ENCODE data around the gene PSME1. TPM values are rescaled to one million over a fixed set of nuclear protein-coding genes. Genes with fewer than 3 reads are reported as not detected.

PSME1 gene
- total and polyA plus RNA-seq, 10 of the 15 experiments (the other 5 are each of a cell fraction or from before 2014, with no cell fraction given), result 250 to 1,378 (median 412) TPM

DNA sequence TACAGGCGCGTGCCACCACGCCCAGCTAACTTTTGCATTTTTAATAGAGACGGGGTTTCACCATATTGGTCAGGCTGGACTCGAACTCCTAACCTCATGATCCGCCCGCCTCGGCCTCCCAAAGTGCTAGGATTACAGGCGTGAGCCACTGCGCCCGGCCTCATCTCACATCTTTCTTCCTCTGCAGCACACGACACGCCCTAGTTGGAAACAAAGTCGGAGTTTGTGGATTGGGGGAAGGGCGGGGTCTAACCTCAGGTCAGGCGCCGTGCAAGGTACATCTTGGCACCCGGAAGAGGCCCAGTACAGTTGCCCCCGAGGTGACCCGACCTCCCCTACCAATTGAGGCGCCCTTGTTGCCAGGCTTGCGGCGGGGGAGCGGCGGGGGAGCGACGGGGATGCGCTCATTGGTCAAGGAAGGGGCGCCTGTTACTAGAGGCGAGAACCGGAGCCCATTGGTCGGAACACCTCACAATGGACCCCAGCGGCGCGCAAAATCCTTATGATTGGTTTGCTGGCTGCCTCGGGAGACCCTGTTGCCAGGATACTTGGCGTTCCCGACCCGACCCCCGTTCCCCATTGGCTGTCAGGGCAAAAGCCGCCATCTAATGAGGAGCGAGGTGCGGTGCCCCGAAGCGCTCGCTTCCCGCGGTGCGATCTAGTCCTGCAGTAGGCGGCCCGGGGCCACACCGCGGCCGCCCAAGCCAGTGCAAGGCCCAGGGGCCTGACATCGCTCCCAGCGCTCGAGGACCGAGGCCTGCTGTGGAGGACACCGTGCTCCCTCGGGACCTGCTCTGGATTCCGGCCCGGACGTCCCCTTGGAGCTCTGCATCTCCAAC lies 35.6 kb downstream of the PSME1 start, which contains the start of gene REC8 (continued):
- TF ChIP-seq, protein P1, sequence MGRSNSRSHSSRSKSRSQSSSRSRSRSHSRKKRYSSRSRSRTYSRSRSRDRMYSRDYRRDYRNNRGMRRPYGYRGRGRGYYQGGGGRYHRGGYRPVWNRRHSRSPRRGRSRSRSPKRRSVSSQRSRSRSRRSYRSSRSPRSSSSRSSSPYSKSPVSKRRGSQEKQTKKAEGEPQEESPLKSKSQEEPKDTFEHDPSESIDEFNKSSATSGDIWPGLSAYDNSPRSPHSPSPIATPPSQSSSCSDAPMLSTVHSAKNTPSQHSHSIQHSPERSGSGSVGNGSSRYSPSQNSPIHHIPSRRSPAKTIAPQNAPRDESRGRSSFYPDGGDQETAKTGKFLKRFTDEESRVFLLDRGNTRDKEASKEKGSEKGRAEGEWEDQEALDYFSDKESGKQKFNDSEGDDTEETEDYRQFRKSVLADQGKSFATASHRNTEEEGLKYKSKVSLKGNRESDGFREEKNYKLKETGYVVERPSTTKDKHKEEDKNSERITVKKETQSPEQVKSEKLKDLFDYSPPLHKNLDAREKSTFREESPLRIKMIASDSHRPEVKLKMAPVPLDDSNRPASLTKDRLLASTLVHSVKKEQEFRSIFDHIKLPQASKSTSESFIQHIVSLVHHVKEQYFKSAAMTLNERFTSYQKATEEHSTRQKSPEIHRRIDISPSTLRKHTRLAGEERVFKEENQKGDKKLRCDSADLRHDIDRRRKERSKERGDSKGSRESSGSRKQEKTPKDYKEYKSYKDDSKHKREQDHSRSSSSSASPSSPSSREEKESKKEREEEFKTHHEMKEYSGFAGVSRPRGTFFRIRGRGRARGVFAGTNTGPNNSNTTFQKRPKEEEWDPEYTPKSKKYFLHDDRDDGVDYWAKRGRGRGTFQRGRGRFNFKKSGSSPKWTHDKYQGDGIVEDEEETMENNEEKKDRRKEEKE (IDR thresholded peaks at IDR 0.05), result no peak
- TF ChIP-seq HDAC6 (IDR thresholded peaks at IDR 0.05; ENCODE audit: unreplicated experiment) (no peak), ZNF217 (IDR thresholded peaks at IDR 0.05) (0 out of 2 replicates have a peak, but pooled peaks have one; percentile 28), CREM (IDR thresholded peaks at IDR 0.05; ENCODE audit: low read depth) (peak; percentile 8; the same call in 1 of the 2 replicates), EP300 (IDR thresholded peaks at IDR 0.05; ENCODE audit: borderline replicate concordance in 1 of 2, control insufficient read depth in 1 of 2, low read depth in 2 of 2, low read length in 2 of 2) (no peak), POU2F2 (IDR thresholded peaks at IDR 0.05; ENCODE audit: borderline replicate concordance, low read depth, low read length) (0 out of 3 replicates have a peak, but pooled peaks have one; percentile 4), POLR2A (IDR thresholded peaks at IDR 0.05; ENCODE audit: low read depth, low read length) (peak; percentile 76), IRF4 (IDR thresholded peaks at IDR 0.05; ENCODE audit: low read depth, low read length) (no peak), BACH1 (IDR thresholded peaks at IDR 0.05; ENCODE audit: borderline replicate concordance) (peak; percentile 68; the same call in 1 of the 2 replicates)
- TF ChIP-seq, protein P2, sequence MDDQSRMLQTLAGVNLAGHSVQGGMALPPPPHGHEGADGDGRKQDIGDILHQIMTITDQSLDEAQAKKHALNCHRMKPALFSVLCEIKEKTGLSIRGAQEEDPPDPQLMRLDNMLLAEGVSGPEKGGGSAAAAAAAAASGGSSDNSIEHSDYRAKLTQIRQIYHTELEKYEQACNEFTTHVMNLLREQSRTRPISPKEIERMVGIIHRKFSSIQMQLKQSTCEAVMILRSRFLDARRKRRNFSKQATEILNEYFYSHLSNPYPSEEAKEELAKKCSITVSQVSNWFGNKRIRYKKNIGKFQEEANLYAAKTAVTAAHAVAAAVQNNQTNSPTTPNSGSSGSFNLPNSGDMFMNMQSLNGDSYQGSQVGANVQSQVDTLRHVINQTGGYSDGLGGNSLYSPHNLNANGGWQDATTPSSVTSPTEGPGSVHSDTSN (IDR thresholded peaks at IDR 0.05; ENCODE audit: insufficient replicate concordance, low read depth, low read length), result peak; percentile 3
